Vagina (tissue), 2 donors: ENCODE results near the gene ZNF850. TPM values are rescaled to one million over a fixed set of nuclear protein-coding genes. Genes with fewer than 3 reads are reported as not detected.
"Not testable (repeated sequence)": the region's sequence is repeated elsewhere in the genome, so short reads cannot be mapped to it uniquely, and the experiment has no call there.

Experiments used
- DNase-seq, 2 donors: peaks; one replicate each; pipeline ENCODE4 v3.0.0-alpha.2; 2017; ENCODE audit errors: extremely low spot score in 2 of 2
- H3K27ac ChIP-seq: fragments of 200-600 bp; sonication (generic); one replicate; pipeline ENCODE4 v1.5.1; 2019
- H3K27me3 ChIP-seq: fragments of 200-600 bp; sonication (generic); one replicate; pipeline ENCODE4 v1.5.1; 2019
- H3K36me3 ChIP-seq, 2 donors: fragments of 200-600 bp; sonication (generic); one replicate each; pipeline ENCODE4 v1.5.1; 2017 to 2019
- H3K4me1 ChIP-seq: fragments of 200-600 bp; sonication (generic); one replicate; pipeline ENCODE4 v1.5.1; 2019
- H3K4me3 ChIP-seq, 2 donors: fragments of 200-600 bp; sonication (generic); 1 replicate in 1 of 2; 2 replicates in 1 of 2; pipeline ENCODE4 v1.5.1; 2016 to 2019
- H3K9me3 ChIP-seq: fragments of 200-600 bp; sonication (generic); one replicate; pipeline ENCODE4 v1.5.1; 2019
- POLR2A ChIP-seq, 2 donors: fragments of 450-650 bp; IDR thresholded peaks; one replicate each; pipeline ENCODE4 v1.6.1; 2017; ENCODE audit warnings: antibody characterized with exemption in 2 of 2, mild to moderate bottlenecking in 2 of 2, moderate library complexity in 2 of 2
- POLR2AphosphoS5 ChIP-seq, 2 donors: sonication (generic); formaldehyde crosslinking; IDR thresholded peaks; one replicate each; pipeline ENCODE4 v1.9.0; 2017; ENCODE audit warnings: antibody characterized with exemption in 2 of 2, mild to moderate bottlenecking in 2 of 2, low read depth in 1 of 2; ENCODE audit not compliant: insufficient read depth in 1 of 2
- intact Hi-C: fragments of 100-400 bp; cut with DNase I; formaldehyde crosslinking; loops from one replicate; pipeline ENCODE4 v1.15.1; 2023
- total RNA-seq: library from RNA; depleted of rRNA; stranded (reverse); fragments of >200 nt; gene quantifications from one replicate; pipeline ENCODE4 v1.2.3, GENCODE V29; 2016
- TF ChIP-seq, protein P1 (sequence below), 3 experiments: fragments of 450-650 bp in 2 of 3; fragments of 200-600 bp in 1 of 3; sonication (generic) in 1 of 3; IDR thresholded peaks; one replicate each; pipeline ENCODE4 v1.5.1; 2017 to 2019; ENCODE audit warnings: antibody characterized with exemption in 3 of 3, mild to moderate bottlenecking in 2 of 3, moderate library complexity in 2 of 3

ZNF850 gene
- total RNA-seq, 1 donor from 2014 or later, result 2.2 TPM

DNA sequence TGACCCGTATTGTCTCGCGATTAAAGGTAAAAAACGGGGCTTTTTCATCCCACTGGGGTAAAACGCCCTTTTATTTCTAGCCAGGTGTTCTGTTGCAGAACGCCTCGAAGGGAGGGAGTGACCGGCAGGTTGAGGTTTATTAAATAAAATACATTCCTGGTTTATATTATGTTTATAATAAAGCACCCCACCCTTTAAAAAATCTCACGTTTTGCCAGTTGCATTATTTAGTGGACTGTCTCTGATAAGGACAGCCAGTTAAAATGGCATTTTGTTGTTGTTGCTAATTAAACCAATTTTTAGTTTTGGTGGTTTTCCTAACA lies 25.1 kb upstream of the ZNF850 start:
- Histone ChIP-seq H3K27me3 (no peaks in the 10 kb centered on the region), H3K27ac (peak overlapping the region; percentile 79), H3K4me1 (peaks cover 18% of the 10 kb centered on the region), H3K4me3 (peak overlapping the region; percentile 75 to 76), H3K36me3 (peaks cover 0 to 28% of the 10 kb centered on the region in 2 donors), H3K9me3 (peaks cover 7% of the 10 kb centered on the region)
- no peak for DNase-seq
- TF ChIP-seq POLR2A (IDR thresholded peaks at IDR 0.05) (no peak), POLR2AphosphoS5 (IDR thresholded peaks at IDR 0.05; ENCODE audit: insufficient read depth in 1 of 2, low read depth in 1 of 2) (no peak)
- TF ChIP-seq, protein P1, sequence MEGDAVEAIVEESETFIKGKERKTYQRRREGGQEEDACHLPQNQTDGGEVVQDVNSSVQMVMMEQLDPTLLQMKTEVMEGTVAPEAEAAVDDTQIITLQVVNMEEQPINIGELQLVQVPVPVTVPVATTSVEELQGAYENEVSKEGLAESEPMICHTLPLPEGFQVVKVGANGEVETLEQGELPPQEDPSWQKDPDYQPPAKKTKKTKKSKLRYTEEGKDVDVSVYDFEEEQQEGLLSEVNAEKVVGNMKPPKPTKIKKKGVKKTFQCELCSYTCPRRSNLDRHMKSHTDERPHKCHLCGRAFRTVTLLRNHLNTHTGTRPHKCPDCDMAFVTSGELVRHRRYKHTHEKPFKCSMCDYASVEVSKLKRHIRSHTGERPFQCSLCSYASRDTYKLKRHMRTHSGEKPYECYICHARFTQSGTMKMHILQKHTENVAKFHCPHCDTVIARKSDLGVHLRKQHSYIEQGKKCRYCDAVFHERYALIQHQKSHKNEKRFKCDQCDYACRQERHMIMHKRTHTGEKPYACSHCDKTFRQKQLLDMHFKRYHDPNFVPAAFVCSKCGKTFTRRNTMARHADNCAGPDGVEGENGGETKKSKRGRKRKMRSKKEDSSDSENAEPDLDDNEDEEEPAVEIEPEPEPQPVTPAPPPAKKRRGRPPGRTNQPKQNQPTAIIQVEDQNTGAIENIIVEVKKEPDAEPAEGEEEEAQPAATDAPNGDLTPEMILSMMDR (IDR thresholded peaks at IDR 0.05), result no peak
- intact Hi-C loops, result no loop called here

DNA sequence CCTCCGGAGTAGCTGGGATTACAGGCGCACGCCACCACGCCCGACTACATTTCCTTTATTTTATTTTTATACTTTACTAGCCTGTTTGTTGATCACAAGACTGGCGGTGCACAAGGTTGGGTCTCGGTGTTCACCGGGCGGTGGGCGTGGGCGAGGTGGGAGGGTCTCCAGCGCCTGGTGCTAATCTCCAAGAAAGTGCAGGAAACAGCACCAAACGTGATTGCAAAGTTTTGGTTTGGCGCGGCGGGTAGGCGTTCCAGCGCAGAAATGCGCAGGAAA lies 24.0 kb upstream of the ZNF850 start:
- peaks cover 18% of the 10 kb centered on the region for H3K4me1 ChIP-seq
- H3K4me3 ChIP-seq, result peak overlapping the region; percentile 75 to 76
- peaks cover 7% of the 10 kb centered on the region for H3K9me3 ChIP-seq
- no peak for DNase-seq
- TF ChIP-seq POLR2AphosphoS5 (IDR thresholded peaks at IDR 0.05; ENCODE audit: insufficient read depth in 1 of 2, low read depth in 1 of 2), result no peak
- no peak for TF ChIP-seq POLR2A (IDR thresholded peaks at IDR 0.05)
- TF ChIP-seq, protein P1 (IDR thresholded peaks at IDR 0.05), result no peak
- H3K27me3 ChIP-seq, result no peaks in the 10 kb centered on the region
- peak overlapping the region; percentile 79 for H3K27ac ChIP-seq
- intact Hi-C loops, result no loop called here
- H3K36me3 ChIP-seq, result peaks cover 0 to 17% of the 10 kb centered on the region in 2 donors

DNA sequence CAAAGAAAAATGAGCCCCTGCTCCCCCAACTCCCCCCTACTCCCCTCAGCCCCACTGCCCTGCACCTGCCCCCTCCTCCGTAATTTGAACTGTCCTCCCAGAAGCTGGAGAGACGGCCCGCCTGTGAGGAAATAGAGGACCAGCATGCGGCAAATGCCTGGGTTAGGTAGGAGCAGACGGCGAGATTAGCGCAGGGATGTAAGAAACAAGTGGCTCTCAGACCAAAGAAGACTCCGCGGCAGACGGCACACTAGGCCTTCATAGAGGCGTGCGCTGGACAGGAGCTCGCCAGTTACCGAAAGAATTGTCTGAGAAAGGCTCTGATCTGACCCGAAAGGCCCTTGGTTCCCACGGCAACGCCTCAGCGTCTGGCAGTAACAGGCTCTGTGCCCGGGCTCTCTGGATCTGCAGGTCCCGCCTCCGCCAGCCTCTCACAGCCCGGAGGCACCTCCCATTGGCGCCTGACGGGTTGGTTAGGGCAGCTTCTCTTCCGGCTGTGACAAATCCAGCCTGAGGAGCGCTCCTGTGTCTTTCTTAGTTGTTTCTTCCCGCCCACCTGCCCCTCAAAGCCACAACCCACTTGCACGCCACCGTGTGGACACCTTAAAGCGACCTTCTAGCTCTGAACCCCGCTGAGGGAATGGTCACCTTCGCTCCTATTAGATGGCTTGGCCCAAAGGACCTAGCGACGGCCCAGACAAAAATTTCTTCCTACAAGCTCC lies 19.0 kb upstream of the ZNF850 start:
- DNase-seq, H3K9me3 ChIP-seq, H3K27ac ChIP-seq, H3K4me1 ChIP-seq, H3K36me3 ChIP-seq, intact Hi-C loops, H3K27me3 ChIP-seq: not testable (repeated sequence)
- H3K4me3 ChIP-seq, result peak overlapping the region in 1 of 2 donors; percentile 13

DNA sequence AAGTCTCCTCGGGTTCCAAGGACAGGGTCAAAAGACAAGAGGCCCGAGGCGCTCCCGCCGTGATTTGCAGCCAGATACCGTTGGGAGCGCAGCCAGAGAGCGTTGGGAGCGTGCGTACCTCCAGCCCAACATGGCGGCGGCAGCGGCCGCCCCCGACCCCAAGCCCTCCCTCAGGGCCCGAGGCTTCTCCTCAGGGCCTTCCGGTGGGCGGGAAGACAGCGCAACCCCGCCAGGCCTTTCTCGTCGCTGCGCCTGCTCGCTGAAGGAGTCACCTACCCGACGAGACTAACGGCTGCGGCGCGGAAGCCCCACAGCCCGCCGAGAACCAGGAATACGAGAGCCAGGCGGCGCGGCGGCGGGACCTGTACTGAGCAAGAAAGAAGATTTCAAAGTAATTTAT lies 3.2 kb upstream of the ZNF850 start:
- no peak overlapping the region for H3K27ac ChIP-seq

DNA sequence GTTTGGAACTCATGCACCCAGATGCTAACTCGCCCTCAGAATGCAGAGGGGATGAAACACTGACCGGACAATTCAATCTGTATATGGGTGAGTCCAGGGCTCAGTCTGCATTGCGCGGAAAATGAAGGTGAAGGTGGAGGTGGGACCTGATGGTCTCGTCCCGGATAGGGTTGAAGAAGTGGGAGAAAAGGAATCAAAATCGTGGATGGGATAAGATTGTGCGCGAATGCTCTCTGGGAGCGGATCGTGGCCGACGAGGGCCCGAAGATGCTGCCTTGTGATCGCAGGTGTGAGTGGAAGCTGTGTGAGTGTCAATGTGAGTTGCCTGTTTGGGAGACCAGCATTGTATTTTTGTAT lies 594 bp upstream of the ZNF850 start:
- peak overlapping the region; percentile 84 for H3K27ac ChIP-seq
- peak overlapping the region; percentile 70 to 87 for H3K4me3 ChIP-seq
- H3K36me3 ChIP-seq, result no peaks in the 10 kb centered on the region
- no peaks in the 10 kb centered on the region for H3K9me3 ChIP-seq
- no peak for TF ChIP-seq POLR2A (IDR thresholded peaks at IDR 0.05)
- no peak for TF ChIP-seq POLR2AphosphoS5 (IDR thresholded peaks at IDR 0.05; ENCODE audit: insufficient read depth in 1 of 2, low read depth in 1 of 2)
- TF ChIP-seq, protein P1 (IDR thresholded peaks at IDR 0.05), result no peak
- no peaks in the 10 kb centered on the region for H3K27me3 ChIP-seq
- peaks cover 21% of the 10 kb centered on the region for H3K4me1 ChIP-seq
- no peak for DNase-seq
- intact Hi-C loops, result no loop called here

More for the DNA sequence above, 3.2 kb upstream of the ZNF850 start:
- H3K36me3 ChIP-seq, result no peaks in the 10 kb centered on the region
- H3K27me3 ChIP-seq, result no peaks in the 10 kb centered on the region
- TF ChIP-seq POLR2AphosphoS5 (IDR thresholded peaks at IDR 0.05; ENCODE audit: insufficient read depth in 1 of 2, low read depth in 1 of 2) (no peak), POLR2A (IDR thresholded peaks at IDR 0.05) (no peak)
- TF ChIP-seq, protein P1 (IDR thresholded peaks at IDR 0.05), result no peak
- no peaks in the 10 kb centered on the region for H3K9me3 ChIP-seq
- H3K4me1 ChIP-seq, result peaks cover 21% of the 10 kb centered on the region
- intact Hi-C loops, result no loop called here
- peak overlapping the region; percentile 18 to 22 for H3K4me3 ChIP-seq
- DNase-seq, result no peak
